ENCODE results near the gene ANO10.

The ANO10 gene

GRCh38 chr3:43335799-43336198 is 286.0 kb downstream of the ANO10 start:
- no peak for TF ChIP-seq CTCF (IDR thresholded peaks at IDR 0.05; ENCODE audit: borderline replicate concordance, insufficient read depth, low read depth, low read length)
- H3K4me3 ChIP-seq (ENCODE audit: low read depth, low read length), result no peak overlapping the region

DNA sequence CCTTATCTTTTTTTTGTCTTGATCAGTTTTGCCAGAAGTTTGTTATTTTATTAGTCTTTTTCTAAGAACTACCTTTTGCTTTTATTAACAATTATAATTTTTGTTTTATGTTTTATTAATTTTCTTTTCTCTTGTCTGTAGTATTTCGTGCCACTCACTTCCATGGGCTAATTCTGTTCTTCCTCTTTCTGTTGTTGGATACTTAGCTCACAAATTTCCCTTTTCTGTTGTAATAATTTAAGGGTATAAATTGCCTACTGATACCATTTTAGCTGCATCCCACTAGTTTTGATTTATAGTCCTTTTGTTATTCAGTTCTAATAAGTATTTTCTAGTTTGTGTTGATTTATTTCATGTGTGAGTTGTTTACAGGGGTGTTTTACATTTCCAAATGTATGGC is 286.8 kb downstream of the ANO10 start:
- no peak overlapping the region for H3K4me3 ChIP-seq (ENCODE audit: low read depth, low read length)
- no peak for TF ChIP-seq CTCF (IDR thresholded peaks at IDR 0.05; ENCODE audit: borderline replicate concordance, insufficient read depth, low read depth, low read length)

DNA sequence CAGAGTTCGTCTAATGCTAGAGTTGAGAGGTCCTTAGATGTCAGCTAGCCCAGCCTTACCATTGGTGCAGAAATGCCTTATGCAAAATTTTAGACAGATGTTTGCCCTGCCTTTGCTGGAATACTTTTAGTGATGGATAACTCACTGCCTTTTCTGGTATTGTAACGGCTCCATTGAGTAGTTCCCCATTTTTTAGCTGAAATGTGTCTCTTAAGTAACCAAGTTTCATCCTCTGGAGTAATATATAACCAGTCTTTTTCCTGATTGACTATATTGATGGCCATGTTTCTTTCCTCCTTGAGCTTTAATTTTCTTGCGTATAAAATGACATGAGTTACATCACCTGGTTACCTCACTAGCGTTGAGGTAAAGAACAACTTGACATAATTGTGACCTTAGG is 290.4 kb downstream of the ANO10 start:
- no peak overlapping the region for H3K4me3 ChIP-seq (ENCODE audit: low read depth, low read length)
- no peak for TF ChIP-seq CTCF (IDR thresholded peaks at IDR 0.05; ENCODE audit: borderline replicate concordance, insufficient read depth, low read depth, low read length)

DNA sequence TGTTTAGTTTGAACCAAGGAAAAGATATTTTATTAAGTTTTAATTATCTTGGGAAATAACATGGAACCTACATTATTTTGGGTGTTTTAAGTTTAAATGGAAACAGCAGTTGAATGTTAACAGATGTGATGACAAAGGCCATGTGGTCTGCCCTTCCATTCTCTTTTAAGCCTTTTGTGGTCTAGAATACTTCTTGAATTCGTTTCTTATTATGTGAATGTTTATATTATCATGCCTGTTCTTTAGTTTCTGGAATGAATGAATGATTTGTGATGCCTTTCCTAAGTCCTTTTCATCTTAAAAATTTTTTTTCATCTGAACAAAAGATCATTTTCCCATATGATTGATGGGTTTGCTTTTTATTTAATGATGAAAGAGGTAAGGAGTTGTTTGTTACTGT is 290.8 kb downstream of the ANO10 start:
- H3K4me3 ChIP-seq (ENCODE audit: low read depth, low read length), result no peak overlapping the region
- no peak for TF ChIP-seq CTCF (IDR thresholded peaks at IDR 0.05; ENCODE audit: borderline replicate concordance, insufficient read depth, low read depth, low read length)

- H3K4me3 ChIP-seq (ENCODE audit: low read depth, low read length), result no peak overlapping the region
- TF ChIP-seq CTCF (IDR thresholded peaks at IDR 0.05; ENCODE audit: borderline replicate concordance, insufficient read depth, low read depth, low read length), result no peak
Observed at GRCh38 chr3:43328653-43329052, 293.2 kb downstream of the ANO10 start.

GRCh38 chr3:43327582-43327979 is 294.2 kb downstream of the ANO10 start:
- H3K4me3 ChIP-seq (ENCODE audit: low read depth, low read length), result no peak overlapping the region
- no peak for TF ChIP-seq CTCF (IDR thresholded peaks at IDR 0.05; ENCODE audit: borderline replicate concordance, insufficient read depth, low read depth, low read length)

DNA sequence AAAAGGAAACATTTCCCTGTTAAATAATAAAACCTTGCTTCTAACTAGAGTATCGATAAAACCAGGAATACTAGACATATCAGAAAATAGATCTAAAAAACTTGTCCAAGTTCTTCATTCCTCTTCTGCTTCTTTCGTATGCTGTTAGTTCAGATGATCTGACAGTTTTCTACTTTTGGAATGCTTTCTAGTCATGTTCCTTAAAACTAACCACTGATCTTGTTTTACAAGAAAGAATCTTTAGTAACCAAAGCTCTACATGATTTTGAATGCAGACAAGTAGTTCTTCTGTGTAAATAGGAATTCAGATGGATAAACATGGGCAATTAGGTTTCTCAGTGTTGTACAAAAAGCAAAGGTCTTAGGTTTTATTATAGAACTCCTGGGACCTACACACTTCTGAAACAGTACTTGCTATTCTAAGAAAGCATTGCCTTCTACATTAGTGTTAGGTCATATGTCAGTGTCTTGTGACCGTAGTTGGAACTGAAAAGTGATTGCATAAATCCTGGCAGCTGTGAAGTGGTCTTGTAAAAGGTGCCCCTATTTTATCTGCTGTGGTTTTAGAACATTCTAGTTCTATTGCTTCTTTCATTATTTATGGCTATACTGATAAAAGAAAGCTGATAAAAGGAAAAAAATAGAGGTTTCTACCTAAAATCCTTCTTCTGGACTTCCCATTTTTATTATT is 294.8 kb downstream of the ANO10 start:
- H3K4me3 ChIP-seq (ENCODE audit: low read depth, low read length), result no peak overlapping the region
- TF ChIP-seq CTCF (IDR thresholded peaks at IDR 0.05; ENCODE audit: borderline replicate concordance, insufficient read depth, low read depth, low read length), result no peak

All from GM12875 (cell line).